ENCODE measurements around the gene ITGA1.

Gene ITGA1

DNA sequence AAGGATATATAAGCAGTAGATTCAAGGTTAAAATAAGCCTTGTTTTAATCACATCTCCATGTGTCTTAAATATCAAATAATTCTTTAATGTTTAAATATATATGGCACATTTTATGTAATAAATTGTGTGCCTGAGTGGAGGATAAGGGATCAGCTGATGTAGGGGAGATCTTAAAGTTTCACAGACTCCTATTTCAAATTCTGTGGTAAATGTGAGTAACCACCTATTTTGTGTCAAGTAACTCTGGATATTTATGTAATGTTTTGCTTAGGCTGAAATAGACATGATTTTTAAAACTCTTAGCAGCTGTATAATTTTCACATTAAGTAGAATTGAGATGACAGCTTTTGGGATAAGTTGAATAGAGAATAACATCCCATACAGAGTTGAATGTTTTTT lies 160.1 kb downstream of the ITGA1 start:
- H4K20me1 ChIP-seq (ENCODE audit: insufficient read depth, low read length, poor library complexity, severe bottlenecking): no peaks in the 10 kb centered on the region
- H3K9me3 ChIP-seq (ENCODE audit: insufficient read depth, low read depth, low read length): no peaks in the 10 kb centered on the region
- no peaks in the 10 kb centered on the region for H3K79me2 ChIP-seq (ENCODE audit: insufficient read depth, low read length)
- H3F3A ChIP-seq (ENCODE audit: low read depth): no peaks in the 10 kb centered on the region
- H3K4me1 ChIP-seq (ENCODE audit: insufficient read depth, low read length, poor library complexity, severe bottlenecking): peaks cover 22% of the 10 kb centered on the region
- no peak overlapping the region for H3K4me2 ChIP-seq (ENCODE audit: low read depth, low read length, poor library complexity, severe bottlenecking)
- no peak overlapping the region for H3K9ac ChIP-seq (ENCODE audit: low read depth, low read length, poor library complexity, severe bottlenecking)
- no peak overlapping the region for H3K4me3 ChIP-seq (ENCODE audit: low read length, poor library complexity, severe bottlenecking)
- H3K9me2 ChIP-seq (replicated peaks; ENCODE audit: low read depth, low read length): no peaks in the 10 kb centered on the region
- TF ChIP-seq, protein P1, sequence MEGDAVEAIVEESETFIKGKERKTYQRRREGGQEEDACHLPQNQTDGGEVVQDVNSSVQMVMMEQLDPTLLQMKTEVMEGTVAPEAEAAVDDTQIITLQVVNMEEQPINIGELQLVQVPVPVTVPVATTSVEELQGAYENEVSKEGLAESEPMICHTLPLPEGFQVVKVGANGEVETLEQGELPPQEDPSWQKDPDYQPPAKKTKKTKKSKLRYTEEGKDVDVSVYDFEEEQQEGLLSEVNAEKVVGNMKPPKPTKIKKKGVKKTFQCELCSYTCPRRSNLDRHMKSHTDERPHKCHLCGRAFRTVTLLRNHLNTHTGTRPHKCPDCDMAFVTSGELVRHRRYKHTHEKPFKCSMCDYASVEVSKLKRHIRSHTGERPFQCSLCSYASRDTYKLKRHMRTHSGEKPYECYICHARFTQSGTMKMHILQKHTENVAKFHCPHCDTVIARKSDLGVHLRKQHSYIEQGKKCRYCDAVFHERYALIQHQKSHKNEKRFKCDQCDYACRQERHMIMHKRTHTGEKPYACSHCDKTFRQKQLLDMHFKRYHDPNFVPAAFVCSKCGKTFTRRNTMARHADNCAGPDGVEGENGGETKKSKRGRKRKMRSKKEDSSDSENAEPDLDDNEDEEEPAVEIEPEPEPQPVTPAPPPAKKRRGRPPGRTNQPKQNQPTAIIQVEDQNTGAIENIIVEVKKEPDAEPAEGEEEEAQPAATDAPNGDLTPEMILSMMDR (conservative IDR thresholded peaks at IDR 0.05; ENCODE audit: low read length): no peak
- no peak for TF ChIP-seq EZH2phosphoT487 (IDR thresholded peaks at IDR 0.05; ENCODE audit: borderline replicate concordance)
- H3K36me3 ChIP-seq (ENCODE audit: insufficient read depth, low read length): no peaks in the 10 kb centered on the region
- peak overlapping the region; percentile 78; the same call in 1 of the 2 replicates for H2AFZ ChIP-seq (ENCODE audit: low read length)
- H3K27me3 ChIP-seq (ENCODE audit: insufficient read depth, low read length, poor library complexity, severe bottlenecking): no peaks in the 10 kb centered on the region

DNA sequence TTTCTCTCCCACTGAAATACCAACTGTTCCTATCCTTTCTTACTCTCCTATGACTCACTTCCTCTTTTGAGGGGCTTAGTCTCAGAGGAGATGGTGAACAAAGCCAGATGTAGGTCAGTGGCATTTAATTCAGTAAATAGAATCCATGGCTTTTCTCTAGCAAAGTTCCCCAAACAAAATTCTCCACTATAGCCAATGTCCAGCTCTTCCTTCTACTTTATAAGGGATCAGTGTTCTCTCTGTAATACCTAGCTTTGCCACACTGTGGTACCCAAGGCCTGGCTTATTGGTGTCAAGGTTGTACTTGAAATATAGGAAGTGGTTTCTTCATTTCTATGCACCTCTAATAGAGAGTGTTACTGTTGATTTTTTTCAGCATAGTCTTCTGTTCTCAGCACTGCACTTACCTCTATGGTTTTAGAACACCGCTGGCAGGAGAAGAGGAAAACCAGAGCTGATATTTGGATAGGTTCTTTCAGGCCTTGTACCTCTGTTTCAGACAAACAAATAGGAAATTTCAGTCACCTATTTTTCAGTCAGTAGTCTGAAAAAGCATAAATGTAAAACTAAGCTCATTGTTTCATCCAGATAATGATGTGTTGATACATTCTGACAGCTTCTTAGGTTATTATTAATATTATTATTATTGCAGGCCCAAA lies 160.8 kb downstream of the ITGA1 start:
- peak overlapping the region; percentile 78 for H2AFZ ChIP-seq (ENCODE audit: low read length)
- H3K4me3 ChIP-seq (ENCODE audit: low read length, poor library complexity, severe bottlenecking): no peak overlapping the region
- H3K79me2 ChIP-seq (ENCODE audit: insufficient read depth, low read length): no peaks in the 10 kb centered on the region
- peaks cover 22% of the 10 kb centered on the region for H3K4me1 ChIP-seq (ENCODE audit: insufficient read depth, low read length, poor library complexity, severe bottlenecking)
- no peaks in the 10 kb centered on the region for H3K27me3 ChIP-seq (ENCODE audit: insufficient read depth, low read length, poor library complexity, severe bottlenecking)
- H4K20me1 ChIP-seq (ENCODE audit: insufficient read depth, low read length, poor library complexity, severe bottlenecking): no peaks in the 10 kb centered on the region
- no peak overlapping the region for H3K4me2 ChIP-seq (ENCODE audit: low read depth, low read length, poor library complexity, severe bottlenecking)
- H3K36me3 ChIP-seq (ENCODE audit: insufficient read depth, low read length): no peaks in the 10 kb centered on the region
- H3K9me2 ChIP-seq (replicated peaks; ENCODE audit: low read depth, low read length): no peaks in the 10 kb centered on the region
- TF ChIP-seq, protein P1 (conservative IDR thresholded peaks at IDR 0.05; ENCODE audit: low read length): peak; percentile 96
- TF ChIP-seq EZH2phosphoT487 (IDR thresholded peaks at IDR 0.05; ENCODE audit: borderline replicate concordance): no peak
- no peak overlapping the region for H3K9ac ChIP-seq (ENCODE audit: low read depth, low read length, poor library complexity, severe bottlenecking)
- no peaks in the 10 kb centered on the region for H3F3A ChIP-seq (ENCODE audit: low read depth)
- no peaks in the 10 kb centered on the region for H3K9me3 ChIP-seq (ENCODE audit: insufficient read depth, low read depth, low read length)

DNA sequence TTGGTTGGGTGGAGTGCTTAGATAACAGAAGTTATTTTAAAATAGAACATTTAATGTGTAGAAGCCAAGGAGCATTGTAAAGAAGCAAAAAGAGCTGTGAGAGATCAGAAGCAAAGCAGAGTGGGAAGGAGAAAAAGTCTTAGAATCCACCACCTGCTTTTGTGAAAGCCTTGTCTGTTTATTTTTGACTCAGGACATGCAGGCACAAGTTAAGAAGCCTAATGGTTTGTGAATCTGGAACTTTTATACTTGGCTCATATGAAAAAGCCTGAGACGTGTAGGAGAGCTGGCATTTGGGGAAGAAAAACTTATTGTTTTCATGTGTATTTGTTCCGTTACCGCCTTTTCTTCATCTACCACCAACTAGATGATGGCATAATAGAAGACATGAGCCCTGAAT lies 163.0 kb downstream of the ITGA1 start:
- no peaks in the 10 kb centered on the region for H3F3A ChIP-seq (ENCODE audit: low read depth)
- H3K27me3 ChIP-seq (ENCODE audit: insufficient read depth, low read length, poor library complexity, severe bottlenecking): no peaks in the 10 kb centered on the region
- H3K9ac ChIP-seq (ENCODE audit: low read depth, low read length, poor library complexity, severe bottlenecking): no peak overlapping the region
- no peak overlapping the region for H3K4me3 ChIP-seq (ENCODE audit: low read length, poor library complexity, severe bottlenecking)
- H3K4me2 ChIP-seq (ENCODE audit: low read depth, low read length, poor library complexity, severe bottlenecking): no peak overlapping the region
- H3K4me1 ChIP-seq (ENCODE audit: insufficient read depth, low read length, poor library complexity, severe bottlenecking): peaks cover 10% of the 10 kb centered on the region
- no peaks in the 10 kb centered on the region for H4K20me1 ChIP-seq (ENCODE audit: insufficient read depth, low read length, poor library complexity, severe bottlenecking)
- TF ChIP-seq, protein P1 (conservative IDR thresholded peaks at IDR 0.05; ENCODE audit: low read length): no peak
- TF ChIP-seq EZH2phosphoT487 (IDR thresholded peaks at IDR 0.05; ENCODE audit: borderline replicate concordance): no peak
- peak overlapping the region; percentile 2; the same call in 1 of the 2 replicates for H2AFZ ChIP-seq (ENCODE audit: low read length)
- no peaks in the 10 kb centered on the region for H3K79me2 ChIP-seq (ENCODE audit: insufficient read depth, low read length)
- H3K9me2 ChIP-seq (replicated peaks; ENCODE audit: low read depth, low read length): no peaks in the 10 kb centered on the region
- no peaks in the 10 kb centered on the region for H3K9me3 ChIP-seq (ENCODE audit: insufficient read depth, low read depth, low read length)
- H3K36me3 ChIP-seq (ENCODE audit: insufficient read depth, low read length): no peaks in the 10 kb centered on the region

Measured in Loucy (cell line).